Psoas muscle (tissue), 8 donors: Measurements from ENCODE around the gene GUCA2A. TPM values are rescaled to one million over a fixed set of nuclear protein-coding genes. Genes with fewer than 3 reads are reported as not detected.

Experiments used
- ATAC-seq, 4 donors: fragments of 200-7000 bp; cut with Tn5 transposase; one replicate each; pipeline ENCODE4 v1.9.1; 2020; ENCODE audit warnings: moderate library complexity in 3 of 4, mild to moderate bottlenecking in 2 of 4
- DNase-seq, 2 donors: peaks; one replicate each; pipeline ENCODE4 v3.0.0-alpha.2; 2020
- H3K27ac ChIP-seq: fragments of 200-600 bp; one replicate; pipeline ENCODE4 v1.8.0; 2022
- H3K27me3 ChIP-seq, 3 donors: fragments of 200-600 bp in 1 of 3; one replicate each; pipeline versions ENCODE4 v1.6.1 to v1.8.0; 2013 to 2022; ENCODE audit warnings: low read length in 2 of 3, mild to moderate bottlenecking in 2 of 3, moderate library complexity in 1 of 3; ENCODE audit not compliant: insufficient read depth in 3 of 3
- H3K36me3 ChIP-seq, 2 donors: fragments of 200-600 bp in 1 of 2; one replicate each; pipeline versions ENCODE4 v1.6.1 to v1.8.0; 2013 to 2022; ENCODE audit warnings: low read depth in 1 of 2, mild to moderate bottlenecking in 1 of 2, moderate library complexity in 1 of 2; ENCODE audit not compliant: insufficient read depth in 1 of 2
- H3K4me1 ChIP-seq: fragments of 200-600 bp; one replicate; pipeline ENCODE4 v1.8.0; 2022
- H3K4me3 ChIP-seq: fragments of 200-600 bp; one replicate; pipeline ENCODE4 v1.8.0; 2022; ENCODE audit warnings: mild to moderate bottlenecking
- H3K9me3 ChIP-seq: fragments of 200-600 bp; one replicate; pipeline ENCODE4 v1.8.0; 2022
- CTCF ChIP-seq: fragments of 200-600 bp; IDR thresholded peaks from one replicate; pipeline ENCODE4 v1.8.0; 2022; ENCODE audit warnings: antibody characterized with exemption
- WGBS, 3 donors: extraction: QIAGEN DNeasy Blood & Tissue Kit; methylation state at CpG; one replicate each; pipeline versions ENCODE4 v1.1.6 to v1.1.7; 2013; 5-methylcytosine and 5-hydroxymethylcytosine counted together
- intact Hi-C, 2 donors: fragments of 100-400 bp; cut with DNase I; formaldehyde crosslinking; loops; one replicate each; pipeline versions ENCODE4 v1.11.0 to v1.14.2; 2022
- polyA plus RNA-seq, 3 donors: library from polyadenylated mRNA; stranded (reverse); fragments of 200-250 nt; gene quantifications; one replicate each; pipeline ENCODE4 v1.2.3, GENCODE V29; 2013
- total RNA-seq, 4 donors: library from RNA; stranded (reverse); fragmentation: NEBNext Ultra II Directional in 2 of 4; extraction: Animal tissue kit (Norgen Biotek cat#: 25700) in 2 of 4; gene quantifications; one replicate each; pipeline versions ENCODE4 v1.2.1 to v1.2.4, GENCODE V29; 2021 to 2023
- donor health status: healthy with polysubstance abuse.
- donor health status: DM: no; HTN: no; CAD: no; lungs with moderate emphysema.
- donor health status: Bipolar disorder and iron deficiency.
- donor health status: healthy.
- donor health status: DM: yes; HTN: yes; CAD: no.
- donor health status: DM: no; HTN: no; CAD: no.
- donor health status: DM: no; HTN: no; CAD: no.
- donor health status: DM: yes; HTN: yes; CAD: no.

GUCA2A gene
- total and polyA plus RNA-seq, 7 donors = 0.44 TPM; not detected in 6

- no peak overlapping the region for H3K4me3 ChIP-seq
- ATAC-seq (no peak), DNase-seq (no peak)
- no peaks in the 10 kb centered on the region for H3K9me3 ChIP-seq
- no peak overlapping the region for H3K27ac ChIP-seq
- H3K36me3 ChIP-seq = no peaks in the 10 kb centered on the region
- intact Hi-C loops = loop anchor here (10.0 kb wide), 2 partner anchors 935 to 1175 kb away; no protein-coding TSS in a partner anchor
- H3K4me1 ChIP-seq = no peaks in the 10 kb centered on the region
- no peak for TF ChIP-seq CTCF
- 88 to 95% (median 91%) methylated on average over 2 of the region's 2 CpGs for WGBS, 3 donors
- peaks cover 3 to 32% (median 7%) of the 10 kb centered on the region in 3 donors for H3K27me3 ChIP-seq
These were observed 24.4 kb downstream of the GUCA2A start for GRCh38 chr1:42140191-42140590.

GRCh38 chr1:42139444-42139843 is 25.1 kb downstream of the GUCA2A start:
- no peak overlapping the region for H3K27ac ChIP-seq
- peaks cover 3 to 24% (median 4%) of the 10 kb centered on the region in 3 donors for H3K27me3 ChIP-seq
- DNase-seq (no peak), ATAC-seq (no peak)
- no peaks in the 10 kb centered on the region for H3K4me1 ChIP-seq
- TF ChIP-seq CTCF = no peak
- no peaks in the 10 kb centered on the region for H3K9me3 ChIP-seq
- H3K36me3 ChIP-seq = no peaks in the 10 kb centered on the region
- no peak overlapping the region for H3K4me3 ChIP-seq
- intact Hi-C loops = no loop called here
- 87 to 90% (median 88%) methylated on average over 3 of the region's 3 CpGs for WGBS, 3 donors

- Histone ChIP-seq H3K27me3 (peaks cover 3 to 17% (median 3%) of the 10 kb centered on the region in 3 donors), H3K27ac (no peak overlapping the region), H3K4me3 (no peak overlapping the region), H3K4me1 (no peaks in the 10 kb centered on the region), H3K9me3 (no peaks in the 10 kb centered on the region), H3K36me3 (no peaks in the 10 kb centered on the region)
- no peak for TF ChIP-seq CTCF
- no peak for ATAC-seq
- DNase-seq = no peak
- WGBS, 3 donors = 91 to 93% (median 91%) methylated on average over 4 of the region's 4 CpGs
- intact Hi-C loops = no loop called here
These were observed 26.0 kb downstream of the GUCA2A start for GRCh38 chr1:42138586-42138985.

GRCh38 chr1:42137766-42138165 is 26.8 kb downstream of the GUCA2A start:
- intact Hi-C loops = no loop called here
- H3K27ac ChIP-seq = no peak overlapping the region
- TF ChIP-seq CTCF = no peak
- no peaks in the 10 kb centered on the region for H3K36me3 ChIP-seq
- no peaks in the 10 kb centered on the region for H3K9me3 ChIP-seq
- ATAC-seq (no peak), DNase-seq (no peak)
- H3K27me3 ChIP-seq = peaks cover 0 to 9% (median 0%) of the 10 kb centered on the region in 3 donors
- no peak overlapping the region for H3K4me3 ChIP-seq
- 44 to 69% (median 54%) methylated on average over 10 of the region's 10 CpGs for WGBS, 3 donors
- no peaks in the 10 kb centered on the region for H3K4me1 ChIP-seq

GRCh38 chr1:42136466-42136865 is 28.1 kb downstream of the GUCA2A start:
- Histone ChIP-seq H3K4me3 (no peak overlapping the region), H3K4me1 (no peaks in the 10 kb centered on the region), H3K9me3 (no peaks in the 10 kb centered on the region), H3K36me3 (no peaks in the 10 kb centered on the region), H3K27me3 (no peaks in the 10 kb centered on the region), H3K27ac (no peak overlapping the region)
- DNase-seq (no peak), ATAC-seq (no peak)
- intact Hi-C loops = no loop called here
- no peak for TF ChIP-seq CTCF
